ENCODE results near the gene GFPT2.

Gene GFPT2

GRCh38 chr5:180378438-180379344 is 25.6 kb upstream of the GFPT2 start:
- DNase-seq (ENCODE audit: low read depth in 2 of 2) = no peak

- DNase-seq (ENCODE audit: low read depth in 2 of 2) = no peak
Observed at GRCh38 chr5:180377556-180378197, 24.5 kb upstream of the GFPT2 start.

- no peak for DNase-seq (ENCODE audit: low read depth in 2 of 2)
Observed at GRCh38 chr5:180376511-180376910, 23.4 kb upstream of the GFPT2 start.

- no peak for DNase-seq (ENCODE audit: low read depth in 2 of 2)
Observed at GRCh38 chr5:180375955-180376354, 22.8 kb upstream of the GFPT2 start.

- DNase-seq (ENCODE audit: low read depth in 2 of 2) = no peak
Observed at GRCh38 chr5:180375291-180375690, 22.2 kb upstream of the GFPT2 start.

GRCh38 chr5:180373870-180374269 is 20.7 kb upstream of the GFPT2 start:
- DNase-seq (ENCODE audit: low read depth in 2 of 2) = no peak

GRCh38 chr5:180373454-180373853 is 20.3 kb upstream of the GFPT2 start:
- no peak for DNase-seq (ENCODE audit: low read depth in 2 of 2)

GRCh38 chr5:180371949-180372348 is 18.8 kb upstream of the GFPT2 start:
- DNase-seq (ENCODE audit: low read depth in 2 of 2) = no peak

- DNase-seq (ENCODE audit: low read depth in 2 of 2) = no peak
Observed at GRCh38 chr5:180370861-180371641, 17.9 kb upstream of the GFPT2 start.

- DNase-seq (ENCODE audit: low read depth in 2 of 2) = no peak
Observed at GRCh38 chr5:180367991-180368390, 14.9 kb upstream of the GFPT2 start.

- no peak for DNase-seq (ENCODE audit: low read depth in 2 of 2)
Observed at GRCh38 chr5:180367300-180367699, 14.2 kb upstream of the GFPT2 start.

- no peak for DNase-seq (ENCODE audit: low read depth in 2 of 2)
Observed at GRCh38 chr5:180366326-180366725, 13.2 kb upstream of the GFPT2 start.

GRCh38 chr5:180365829-180366228 is 12.7 kb upstream of the GFPT2 start:
- DNase-seq (ENCODE audit: low read depth in 2 of 2) = no peak

GRCh38 chr5:180364306-180364856 is 11.2 kb upstream of the GFPT2 start:
- no peak for DNase-seq (ENCODE audit: low read depth in 2 of 2)

- DNase-seq (ENCODE audit: low read depth in 2 of 2) = no peak
Observed at GRCh38 chr5:180360078-180360957, 7.2 kb upstream of the GFPT2 start.

- DNase-seq (ENCODE audit: low read depth in 2 of 2) = no peak
Observed at GRCh38 chr5:180358694-180359093, 5.6 kb upstream of the GFPT2 start.

GRCh38 chr5:180358179-180358578 is 5.0 kb upstream of the GFPT2 start:
- DNase-seq (ENCODE audit: low read depth in 2 of 2) = no peak

GRCh38 chr5:180354966-180355365 is 1.8 kb upstream of the GFPT2 start:
- DNase-seq (ENCODE audit: low read depth in 2 of 2) = no peak

GRCh38 chr5:180353980-180354452 is 880 bp upstream of the GFPT2 start:
- DNase-seq (ENCODE audit: low read depth in 2 of 2) = no peak

- no peak for DNase-seq (ENCODE audit: low read depth in 2 of 2)
Observed at GRCh38 chr5:180352116-180353047, 754 bp downstream of the GFPT2 start.
